ENCODE measurements around the gene MYL11.

The MYL11 gene

DNA sequence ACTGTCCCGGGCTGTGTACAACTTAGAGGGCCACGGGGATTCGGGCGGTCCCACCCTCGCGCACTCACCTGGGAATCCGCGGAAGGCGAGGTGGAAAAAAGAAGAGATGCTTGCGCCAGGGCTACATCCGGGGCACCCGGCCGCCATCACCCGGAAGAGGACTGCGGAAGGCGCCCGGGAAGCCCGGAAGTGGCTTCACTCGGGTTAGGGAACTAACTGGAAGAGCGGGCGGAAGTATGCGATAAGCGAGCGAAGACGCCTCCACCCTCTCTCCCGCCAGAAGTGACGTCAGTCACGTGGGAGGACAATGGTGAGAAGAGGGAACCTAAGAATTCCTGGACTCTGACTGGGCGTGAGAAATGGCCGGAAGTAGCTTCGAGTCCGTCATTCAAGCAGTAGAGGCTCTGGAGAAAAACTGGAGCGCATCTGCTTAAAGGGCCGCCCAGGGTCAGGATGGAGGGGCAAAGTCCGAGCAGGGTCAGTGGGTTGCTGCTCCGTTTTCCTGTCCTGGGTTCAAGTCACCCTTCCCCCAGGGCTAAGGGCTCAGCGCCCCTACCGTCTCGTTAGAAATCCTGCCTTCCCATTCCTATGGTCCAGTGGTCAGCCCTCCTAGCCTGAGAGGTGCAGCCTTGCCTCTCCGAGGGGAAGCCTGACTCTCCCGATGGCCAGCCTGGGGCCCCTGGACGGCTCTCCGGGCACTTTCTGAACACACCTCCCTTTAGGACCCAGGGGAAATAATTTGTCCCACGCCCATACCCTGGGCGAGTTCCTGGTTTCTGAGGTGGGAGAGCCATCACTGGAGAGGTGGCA, 19.3 kb upstream of the MYL11 start, which contains the start of gene CD2BP2 (continued):
- TF ChIP-seq KLF7 (tag by site-specific recombination; IDR thresholded peaks at IDR 0.05; ENCODE audit: borderline replicate concordance) (peak; percentile 86), BCL11B (tag by site-specific recombination; IDR thresholded peaks at IDR 0.05; ENCODE audit: low read depth) (peak; percentile 99), ZNF560 (tag by site-specific recombination; IDR thresholded peaks at IDR 0.05; ENCODE audit: borderline replicate concordance) (no peak), ZNF704 (tag by site-specific recombination; IDR thresholded peaks at IDR 0.05) (no peak), ZNF600 (tag by site-specific recombination; IDR thresholded peaks at IDR 0.05) (peak; percentile 22; the same call in 1 of the 2 replicates), ZNF624 (tag by site-specific recombination; IDR thresholded peaks at IDR 0.05) (no peak), SCRT2 (tag by site-specific recombination; IDR thresholded peaks at IDR 0.05) (no peak), ZNF670 (tag by site-specific recombination; IDR thresholded peaks at IDR 0.05; ENCODE audit: low read depth) (no peak), ZNF146 (tag by site-specific recombination; IDR thresholded peaks at IDR 0.05) (no peak), ZBTB20 (tag by site-specific recombination; IDR thresholded peaks at IDR 0.05) (peak; percentile 100), ZNF140 (tag by site-specific recombination; IDR thresholded peaks at IDR 0.05) (no peak), ZNF791 (tag by site-specific recombination; IDR thresholded peaks at IDR 0.05) (no peak), PRDM10 (tag by site-specific recombination; IDR thresholded peaks at IDR 0.05) (peak; percentile 78), ZNF416 (tag by site-specific recombination; IDR thresholded peaks at IDR 0.05) (no peak), ZNF24 (tag by site-specific recombination; IDR thresholded peaks at IDR 0.05) (peak; percentile 93), ZNF175 (tag by site-specific recombination; IDR thresholded peaks at IDR 0.05) (no peak), ZNF701 (tag by site-specific recombination; IDR thresholded peaks at IDR 0.05) (no peak), ZNF654 (tag by site-specific recombination; IDR thresholded peaks at IDR 0.05; ENCODE audit: low read depth) (no peak), HIC1 (tag by site-specific recombination; IDR thresholded peaks at IDR 0.05) (0 out of 2 replicates have a peak, but pooled peaks have one; percentile 74), ZNF138 (tag by site-specific recombination; IDR thresholded peaks at IDR 0.05; ENCODE audit: borderline replicate concordance) (no peak), HOXA7 (CRISPR knock-in tag; IDR thresholded peaks at IDR 0.05; ENCODE audit: borderline replicate concordance) (no peak), ZNF221 (tag by site-specific recombination; IDR thresholded peaks at IDR 0.05; ENCODE audit: borderline replicate concordance) (no peak)
- TF ChIP-seq, protein P1, sequence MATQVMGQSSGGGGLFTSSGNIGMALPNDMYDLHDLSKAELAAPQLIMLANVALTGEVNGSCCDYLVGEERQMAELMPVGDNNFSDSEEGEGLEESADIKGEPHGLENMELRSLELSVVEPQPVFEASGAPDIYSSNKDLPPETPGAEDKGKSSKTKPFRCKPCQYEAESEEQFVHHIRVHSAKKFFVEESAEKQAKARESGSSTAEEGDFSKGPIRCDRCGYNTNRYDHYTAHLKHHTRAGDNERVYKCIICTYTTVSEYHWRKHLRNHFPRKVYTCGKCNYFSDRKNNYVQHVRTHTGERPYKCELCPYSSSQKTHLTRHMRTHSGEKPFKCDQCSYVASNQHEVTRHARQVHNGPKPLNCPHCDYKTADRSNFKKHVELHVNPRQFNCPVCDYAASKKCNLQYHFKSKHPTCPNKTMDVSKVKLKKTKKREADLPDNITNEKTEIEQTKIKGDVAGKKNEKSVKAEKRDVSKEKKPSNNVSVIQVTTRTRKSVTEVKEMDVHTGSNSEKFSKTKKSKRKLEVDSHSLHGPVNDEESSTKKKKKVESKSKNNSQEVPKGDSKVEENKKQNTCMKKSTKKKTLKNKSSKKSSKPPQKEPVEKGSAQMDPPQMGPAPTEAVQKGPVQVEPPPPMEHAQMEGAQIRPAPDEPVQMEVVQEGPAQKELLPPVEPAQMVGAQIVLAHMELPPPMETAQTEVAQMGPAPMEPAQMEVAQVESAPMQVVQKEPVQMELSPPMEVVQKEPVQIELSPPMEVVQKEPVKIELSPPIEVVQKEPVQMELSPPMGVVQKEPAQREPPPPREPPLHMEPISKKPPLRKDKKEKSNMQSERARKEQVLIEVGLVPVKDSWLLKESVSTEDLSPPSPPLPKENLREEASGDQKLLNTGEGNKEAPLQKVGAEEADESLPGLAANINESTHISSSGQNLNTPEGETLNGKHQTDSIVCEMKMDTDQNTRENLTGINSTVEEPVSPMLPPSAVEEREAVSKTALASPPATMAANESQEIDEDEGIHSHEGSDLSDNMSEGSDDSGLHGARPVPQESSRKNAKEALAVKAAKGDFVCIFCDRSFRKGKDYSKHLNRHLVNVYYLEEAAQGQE (tag by site-specific recombination; IDR thresholded peaks at IDR 0.05) = peak; percentile 7; the same call in 1 of the 2 replicates
- TF ChIP-seq, protein P2, sequence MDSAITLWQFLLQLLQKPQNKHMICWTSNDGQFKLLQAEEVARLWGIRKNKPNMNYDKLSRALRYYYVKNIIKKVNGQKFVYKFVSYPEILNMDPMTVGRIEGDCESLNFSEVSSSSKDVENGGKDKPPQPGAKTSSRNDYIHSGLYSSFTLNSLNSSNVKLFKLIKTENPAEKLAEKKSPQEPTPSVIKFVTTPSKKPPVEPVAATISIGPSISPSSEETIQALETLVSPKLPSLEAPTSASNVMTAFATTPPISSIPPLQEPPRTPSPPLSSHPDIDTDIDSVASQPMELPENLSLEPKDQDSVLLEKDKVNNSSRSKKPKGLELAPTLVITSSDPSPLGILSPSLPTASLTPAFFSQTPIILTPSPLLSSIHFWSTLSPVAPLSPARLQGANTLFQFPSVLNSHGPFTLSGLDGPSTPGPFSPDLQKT (IDR thresholded peaks at IDR 0.05; ENCODE audit: borderline replicate concordance, low read depth, low read length) = peak; percentile 60; the same call in 1 of the 2 replicates
- TF ChIP-seq, protein P3, sequence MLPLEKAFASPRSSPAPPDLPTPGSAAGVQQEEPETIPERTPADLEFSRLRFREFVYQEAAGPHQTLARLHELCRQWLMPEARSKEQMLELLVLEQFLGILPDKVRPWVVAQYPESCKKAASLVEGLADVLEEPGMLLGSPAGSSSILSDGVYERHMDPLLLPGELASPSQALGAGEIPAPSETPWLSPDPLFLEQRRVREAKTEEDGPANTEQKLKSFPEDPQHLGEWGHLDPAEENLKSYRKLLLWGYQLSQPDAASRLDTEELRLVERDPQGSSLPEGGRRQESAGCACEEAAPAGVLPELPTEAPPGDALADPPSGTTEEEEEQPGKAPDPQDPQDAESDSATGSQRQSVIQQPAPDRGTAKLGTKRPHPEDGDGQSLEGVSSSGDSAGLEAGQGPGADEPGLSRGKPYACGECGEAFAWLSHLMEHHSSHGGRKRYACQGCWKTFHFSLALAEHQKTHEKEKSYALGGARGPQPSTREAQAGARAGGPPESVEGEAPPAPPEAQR (tag by site-specific recombination; IDR thresholded peaks at IDR 0.05) = 0 out of 2 replicates have a peak, but pooled peaks have one; percentile 22

Data from HEK293 (cell line).